GM12878 (cell line): Measurements from ENCODE around the gene C11orf42. TPM values are rescaled to one million over a fixed set of nuclear protein-coding genes. Genes with fewer than 3 reads are reported as not detected.

Experiments used
- ATAC-seq: fragments of 200-7000 bp; cut with Tn5 transposase; 3 replicates; pipeline ENCODE4 v1.9.1; 2020; ENCODE audit warnings: mild to moderate bottlenecking, moderate library complexity
- BruUV-seq: library from RNA; stranded (reverse); fragments of 400-500 nt; replicated peaks from 2 replicates; lab custom pipeline; 2021; lab: Mats Ljungman, UMichigan
- CTCF ChIA-PET: fragments of 300-600 bp; sonication (Branson Sonifier 250); formaldehyde crosslinking; extraction: SDS; loops from one replicate; lab custom pipeline; 2021; ENCODE audit warnings: inconsistent platforms; lab: Yijun Ruan, JAX
- POLR2A ChIA-PET: fragments of 350-600 bp; formaldehyde crosslinking; extraction: SDS; loops from one replicate; lab custom pipeline; 2021; ENCODE audit warnings: inconsistent platforms; lab: Charles Lee
- RAD21 ChIA-PET: fragments of 300-600 bp; sonication (Branson Sonifier 250); formaldehyde crosslinking; loops from one replicate; lab custom pipeline; 2023; ENCODE audit warnings: antibody characterized with exemption; ENCODE audit not compliant: unreplicated experiment; lab: Charles Lee
- SMC1A ChIA-PET: fragments of 300-600 bp; sonication (Branson Sonifier 250); formaldehyde crosslinking; loops from one replicate; lab custom pipeline; 2023; ENCODE audit not compliant: unreplicated experiment, uncharacterized antibody; lab: Charles Lee
- DNase-seq: peaks from one replicate; pipeline ENCODE4 v3.0.0-alpha.2; 2011; ENCODE audit warnings: low read depth, low spot score
- FAIRE-seq: peaks from 3 replicates; lab custom pipeline; 2011; peaks lifted over from hg19 to GRCh38; lab: Jason Lieb, UNC
- H2AFZ ChIP-seq: 2 replicates; pipeline ENCODE4 v1.6.0; 2011; ENCODE audit warnings: low read depth, low read length, control low read depth; ENCODE audit not compliant: control insufficient read depth
- H3K27ac ChIP-seq: 2 replicates; pipeline ENCODE4 v1.5.1; 2011; ENCODE audit warnings: control low read depth; ENCODE audit not compliant: control insufficient read depth, insufficient read depth
- H3K27me3 ChIP-seq, 2 experiments: replicated peaks in 1 of 2; 2 replicates each; pipeline versions ENCODE4 v1.6.0 to v1.6.1; 2011; ENCODE audit warnings: low read length in 1 of 2; ENCODE audit not compliant: control insufficient read depth in 2 of 2, insufficient read depth in 2 of 2
- H3K36me3 ChIP-seq, 2 experiments: 2 replicates each; pipeline ENCODE4 v1.5.1; 2011; ENCODE audit warnings: low read length in 1 of 2; ENCODE audit not compliant: control insufficient read depth in 2 of 2, insufficient read depth in 2 of 2
- H3K4me1 ChIP-seq: 2 replicates; pipeline ENCODE4 v1.6.1; 2011; ENCODE audit warnings: mild to moderate bottlenecking, low read length, moderate library complexity, mixed read lengths; ENCODE audit not compliant: control insufficient read depth, insufficient read depth
- H3K4me2 ChIP-seq: 2 replicates; pipeline ENCODE4 v1.6.0; 2011; ENCODE audit warnings: control low read depth; ENCODE audit not compliant: control insufficient read depth, insufficient read depth
- H3K4me3 ChIP-seq: fragments of 200-600 bp; sonication (generic); 2 replicates; pipeline ENCODE4 v1.5.1; 2016
- H3K79me2 ChIP-seq: 2 replicates; pipeline ENCODE4 v1.6.0; 2011; ENCODE audit warnings: low read length; ENCODE audit not compliant: control insufficient read depth, insufficient read depth
- H3K9ac ChIP-seq: 2 replicates; pipeline ENCODE4 v1.8.0; 2011; ENCODE audit warnings: low read length, control low read depth, mixed read lengths; ENCODE audit not compliant: control insufficient read depth, insufficient read depth
- H3K9me3 ChIP-seq: replicated peaks from 3 replicates; pipeline ENCODE4 v1.5.1; 2011; ENCODE audit warnings: mild to moderate bottlenecking, low read length; ENCODE audit not compliant: control insufficient read depth, insufficient read depth
- H4K20me1 ChIP-seq: 2 replicates; pipeline ENCODE4 v1.6.0; 2011; ENCODE audit not compliant: control insufficient read depth, insufficient read depth
- ATF3 ChIP-seq: IDR thresholded peaks from 2 replicates; pipeline ENCODE4 v1.6.1; 2011; ENCODE audit warnings: low read depth, mild to moderate bottlenecking, low read length, moderate library complexity, borderline replicate concordance; ENCODE audit errors: extremely low read depth
- BACH1 ChIP-seq: fragments of 450-650 bp; IDR thresholded peaks from 2 replicates; pipeline ENCODE4 v1.6.1; 2017; ENCODE audit warnings: mild to moderate bottlenecking, borderline replicate concordance
- CEBPB ChIP-seq, 2 experiments: fragments of 150-350 bp in 1 of 2; IDR thresholded peaks; 2 replicates each; pipeline ENCODE4 v1.6.1; 2012 to 2014; ENCODE audit warnings: low read depth in 2 of 2, low read length in 2 of 2, borderline replicate concordance in 1 of 2, inconsistent platforms in 1 of 2
- EP300 ChIP-seq, 2 experiments: fragments of 150-350 bp in 1 of 2; IDR thresholded peaks; 2 replicates each; pipeline ENCODE4 v1.6.1; 2011 to 2012; ENCODE audit warnings: low read depth in 2 of 2, low read length in 2 of 2, borderline replicate concordance in 1 of 2, improper control_type of control experiment in 1 of 2, inconsistent platforms in 1 of 2; ENCODE audit not compliant: control insufficient read depth in 1 of 2
- MTA2 ChIP-seq: fragments of 450-650 bp; IDR thresholded peaks from 2 replicates; pipeline ENCODE4 v1.6.1; 2016; ENCODE audit warnings: low read depth, mild to moderate bottlenecking, moderate library complexity
- MTA3 ChIP-seq: IDR thresholded peaks from 2 replicates; pipeline ENCODE4 v1.6.1; 2012; ENCODE audit warnings: low read length, inconsistent platforms, borderline replicate concordance
- SMAD5 ChIP-seq: IDR thresholded peaks from 2 replicates; pipeline ENCODE4 v1.6.1; 2016; ENCODE audit warnings: antibody characterized with exemption, low read depth
- TARDBP ChIP-seq: IDR thresholded peaks from 2 replicates; pipeline ENCODE4 v1.6.1; 2016; ENCODE audit warnings: borderline replicate concordance
- YY1 ChIP-seq: IDR thresholded peaks from 2 replicates; pipeline ENCODE4 v1.6.1; 2011; ENCODE audit warnings: low read depth, mild to moderate bottlenecking, low read length
- WGBS: methylation state at CpG from one replicate; pipeline ENCODE4 v1.1.6; 2016; ENCODE audit warnings: low lambda C conversion rate; ENCODE audit not compliant: insufficient replicate concordance, insufficient coverage; ENCODE audit errors: missing lambda C conversion rate; 5-methylcytosine and 5-hydroxymethylcytosine counted together
- in situ Hi-C: fragments of 300-500 bp; cut with MboI; formaldehyde crosslinking; loops from 9 replicates; pipeline ENCODE4 v1.14.3; 2018; ENCODE audit warnings: mixed read lengths
- intact Hi-C: fragments of 100-400 bp; cut with micrococcal nuclease; formaldehyde crosslinking; loops from one replicate; pipeline ENCODE4 v1.14.2; 2022; ENCODE audit not compliant: unreplicated experiment
- polyA plus RNA-seq, 11 experiments: library from polyadenylated mRNA; depleted of rRNA in 4 of 11; unstranded in 6 of 11; stranded (reverse) in 5 of 11; fragments of >200 nt; fragmentation: Nextera tagmentation in 4 of 11; fragmentation: Illumina TruSeq in 1 of 11; extraction: Ambion mirVana in 4 of 11; extraction: Trizol in 1 of 11; gene quantifications; 1 replicate in 1 of 11; 2 replicates in 10 of 11; pipeline versions ENCODE4 v1.2.1 to v1.2.3, GENCODE V29; 2011 to 2016; ENCODE audit warnings: inconsistent platforms in 2 of 11, missing spikeins in 2 of 11, low read depth in 1 of 11
- total RNA-seq, 4 experiments: library from RNA; depleted of rRNA in 3 of 4; stranded (reverse); fragments of >200 nt in 3 of 4; fragmentation: Illumina TruSeq in 1 of 4; extraction: Trizol in 1 of 4; gene quantifications; 2 replicates each; pipeline versions ENCODE4 v1.2.1 to v1.2.3, GENCODE V29; 2013 to 2021
- TF ChIP-seq, protein P1 (sequence below): fragments of 450-650 bp; IDR thresholded peaks from 2 replicates; pipeline ENCODE4 v1.6.1; 2016; ENCODE audit warnings: mild to moderate bottlenecking
- TF ChIP-seq, protein P2 (sequence below): fragments of 450-650 bp; IDR thresholded peaks from 2 replicates; pipeline ENCODE4 v1.6.1; 2017; ENCODE audit warnings: mild to moderate bottlenecking, low read depth, inconsistent platforms; ENCODE audit not compliant: poor library complexity, severe bottlenecking

Gene C11orf42
- total and polyA plus RNA-seq, 10 of the 15 experiments (the other 5 are each of a cell fraction or from before 2014, with no cell fraction given): 0.19 TPM; not detected in 9

DNA sequence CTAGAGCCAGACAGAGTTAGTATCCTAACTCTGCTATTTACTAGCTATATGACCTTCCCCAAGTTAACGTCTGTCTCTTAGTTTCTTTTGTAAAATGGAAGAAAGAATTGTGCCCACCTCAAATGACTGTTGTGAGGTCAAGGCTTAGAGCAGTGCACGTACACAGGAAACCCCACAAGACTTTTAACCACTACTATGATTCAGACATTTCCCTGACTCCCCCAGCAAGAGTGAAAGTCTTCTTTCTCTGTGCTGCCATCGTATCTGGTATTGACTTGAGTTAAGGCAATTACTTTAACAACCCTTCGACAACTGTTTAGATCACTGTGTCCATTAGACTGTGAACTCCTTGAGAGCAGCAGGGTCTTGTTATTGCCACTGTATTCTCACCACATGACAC, 9.0 kb upstream of the C11orf42 start:
- BruUV-seq: no TSS peak
- ChIA-PET POLR2A (no interaction called here), SMC1A (interaction anchor here (0.9 kb wide), 1 partner anchor 10 kb away, joined by 5 read pairs; the partner anchor contains the start of gene C11orf42), CTCF (interaction anchor here (0.8 to 1.3 kb wide), 2 partner anchors 13 to 158 kb away, joined by 3 to 4 read pairs; no protein-coding TSS in a partner anchor), RAD21 (no interaction called here)
- Histone ChIP-seq H3K4me1 (no peaks in the 10 kb centered on the region), H3K4me3 (no peak overlapping the region), H4K20me1 (no peaks in the 10 kb centered on the region), H3K27me3 (no peaks in the 10 kb centered on the region), H3K27ac (no peak overlapping the region), H3K4me2 (no peak overlapping the region), H3K9me3 (no peaks in the 10 kb centered on the region), H3K79me2 (no peaks in the 10 kb centered on the region), H3K9ac (no peak overlapping the region), H3K36me3 (no peaks in the 10 kb centered on the region), H2AFZ (no peak overlapping the region)
- in situ Hi-C loops (no loop called here), intact Hi-C loops (no loop called here)
- WGBS: 1% methylated on average over 4 of the region's 4 CpGs
- DNase-seq (no peak), FAIRE-seq (no peak), ATAC-seq (peak; percentile 73)
- TF ChIP-seq MTA2 (no peak), YY1 (no peak), SMAD5 (no peak), CEBPB (IDR thresholded peaks at IDR 0.05; ENCODE audit: borderline replicate concordance in 1 of 2, low read depth in 2 of 2, low read length in 2 of 2) (no peak)

DNA sequence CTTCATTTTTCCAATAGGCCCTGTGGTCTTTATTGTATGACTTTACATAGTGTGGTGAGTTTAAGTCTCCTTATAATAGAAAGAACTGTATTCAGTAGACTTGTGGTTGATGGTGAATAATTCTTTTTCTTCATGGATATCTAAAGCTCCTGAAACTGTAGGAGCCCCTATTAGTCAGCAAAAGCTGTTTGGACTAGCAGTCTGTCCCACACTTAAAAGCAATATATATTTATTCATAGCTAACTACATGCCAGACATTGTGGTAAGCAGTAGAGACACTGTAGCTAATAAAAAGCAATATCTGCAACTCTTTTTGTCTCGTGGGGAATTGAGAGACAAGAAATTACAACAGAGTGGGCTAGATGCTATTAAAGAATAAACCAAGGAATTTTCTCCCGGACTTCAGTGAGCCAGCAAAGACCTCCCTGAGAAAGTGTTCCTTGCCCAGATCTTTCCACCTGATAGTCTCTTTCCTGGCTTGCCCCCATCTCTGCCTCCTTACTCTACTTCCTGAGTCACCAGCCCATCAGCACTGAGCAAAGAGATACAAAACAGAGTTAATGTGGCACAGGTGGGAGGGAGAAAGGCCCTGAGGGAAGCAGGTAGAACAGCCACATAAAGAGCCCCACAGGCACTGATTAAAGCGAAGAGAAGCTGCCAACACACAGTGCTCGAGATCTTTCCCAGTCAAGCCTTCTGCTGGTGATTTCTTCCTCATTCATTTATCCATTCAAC, 7.7 kb upstream of the C11orf42 start:
- no TSS peak for BruUV-seq
- Histone ChIP-seq H4K20me1 (no peaks in the 10 kb centered on the region), H3K79me2 (no peaks in the 10 kb centered on the region), H3K9me3 (no peaks in the 10 kb centered on the region), H2AFZ (no peak overlapping the region), H3K36me3 (no peaks in the 10 kb centered on the region), H3K4me2 (no peak overlapping the region), H3K4me1 (no peaks in the 10 kb centered on the region), H3K27me3 (no peaks in the 10 kb centered on the region), H3K27ac (no peak overlapping the region), H3K4me3 (no peak overlapping the region), H3K9ac (no peak overlapping the region)
- FAIRE-seq (no peak), DNase-seq (no peak), ATAC-seq (no peak)
- RAD21 ChIA-PET: no interaction called here
- CTCF ChIA-PET: no interaction called here
- POLR2A ChIA-PET: interaction anchor here (1.7 kb wide), 1 partner anchor 29 kb away, joined by 4 read pairs; no protein-coding TSS in a partner anchor
- WGBS: 52% methylated on average over 4 of the region's 4 CpGs
- intact Hi-C loops (no loop called here), in situ Hi-C loops (no loop called here)
- SMC1A ChIA-PET: interaction anchor here (0.9 to 1.1 kb wide), 2 partner anchors 9 to 37 kb away, joined by 3 to 5 read pairs; partner anchors contain the start of genes C11orf42 and FHIP1B
- no peak for TF ChIP-seq BACH1
- TF ChIP-seq, protein P1, sequence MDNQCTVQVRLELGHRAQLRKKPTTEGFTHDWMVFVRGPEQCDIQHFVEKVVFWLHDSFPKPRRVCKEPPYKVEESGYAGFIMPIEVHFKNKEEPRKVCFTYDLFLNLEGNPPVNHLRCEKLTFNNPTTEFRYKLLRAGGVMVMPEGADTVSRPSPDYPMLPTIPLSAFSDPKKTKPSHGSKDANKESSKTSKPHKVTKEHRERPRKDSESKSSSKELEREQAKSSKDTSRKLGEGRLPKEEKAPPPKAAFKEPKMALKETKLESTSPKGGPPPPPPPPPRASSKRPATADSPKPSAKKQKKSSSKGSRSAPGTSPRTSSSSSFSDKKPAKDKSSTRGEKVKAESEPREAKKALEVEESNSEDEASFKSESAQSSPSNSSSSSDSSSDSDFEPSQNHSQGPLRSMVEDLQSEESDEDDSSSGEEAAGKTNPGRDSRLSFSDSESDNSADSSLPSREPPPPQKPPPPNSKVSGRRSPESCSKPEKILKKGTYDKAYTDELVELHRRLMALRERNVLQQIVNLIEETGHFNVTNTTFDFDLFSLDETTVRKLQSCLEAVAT: no peak
- TF ChIP-seq, protein P2, sequence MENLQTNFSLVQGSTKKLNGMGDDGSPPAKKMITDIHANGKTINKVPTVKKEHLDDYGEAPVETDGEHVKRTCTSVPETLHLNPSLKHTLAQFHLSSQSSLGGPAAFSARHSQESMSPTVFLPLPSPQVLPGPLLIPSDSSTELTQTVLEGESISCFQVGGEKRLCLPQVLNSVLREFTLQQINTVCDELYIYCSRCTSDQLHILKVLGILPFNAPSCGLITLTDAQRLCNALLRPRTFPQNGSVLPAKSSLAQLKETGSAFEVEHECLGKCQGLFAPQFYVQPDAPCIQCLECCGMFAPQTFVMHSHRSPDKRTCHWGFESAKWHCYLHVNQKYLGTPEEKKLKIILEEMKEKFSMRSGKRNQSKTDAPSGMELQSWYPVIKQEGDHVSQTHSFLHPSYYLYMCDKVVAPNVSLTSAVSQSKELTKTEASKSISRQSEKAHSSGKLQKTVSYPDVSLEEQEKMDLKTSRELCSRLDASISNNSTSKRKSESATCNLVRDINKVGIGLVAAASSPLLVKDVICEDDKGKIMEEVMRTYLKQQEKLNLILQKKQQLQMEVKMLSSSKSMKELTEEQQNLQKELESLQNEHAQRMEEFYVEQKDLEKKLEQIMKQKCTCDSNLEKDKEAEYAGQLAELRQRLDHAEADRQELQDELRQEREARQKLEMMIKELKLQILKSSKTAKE: no peak
- no peak for TF ChIP-seq ATF3
- TF ChIP-seq TARDBP: no peak
- no peak for TF ChIP-seq EP300 (IDR thresholded peaks at IDR 0.05; ENCODE audit: borderline replicate concordance in 1 of 2, control insufficient read depth in 1 of 2, low read depth in 2 of 2, low read length in 2 of 2)
- TF ChIP-seq MTA3: no peak
